ENCODE measurements around the gene CLDN34.

DNA sequence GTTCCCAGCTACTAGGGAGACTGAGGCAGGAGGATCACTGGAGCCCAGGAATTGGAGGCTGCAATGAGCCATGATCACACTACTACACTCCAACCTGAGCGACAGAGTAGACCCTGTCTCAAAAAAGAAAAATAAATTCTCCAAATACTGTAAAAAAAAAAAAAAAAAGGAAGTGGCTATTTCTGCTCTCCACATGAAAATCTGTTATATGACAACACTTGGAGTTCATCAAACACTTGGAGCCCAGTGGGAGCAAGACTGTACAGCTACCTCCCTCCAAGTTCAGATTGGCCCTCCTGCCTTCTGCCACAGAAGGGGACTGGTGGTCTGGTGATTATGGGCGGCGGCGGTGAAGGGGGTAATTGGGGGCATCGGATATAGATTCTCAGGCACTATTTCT is 9.0 kb upstream of the CLDN34 start:
- TF ChIP-seq POLR2A (IDR thresholded peaks at IDR 0.05; ENCODE audit: low read length) (no peak), GATA1 (IDR thresholded peaks at IDR 0.05; ENCODE audit: low read depth, low read length) (no peak)

Measured in erythroblast (primary cell).